HCT116 (cell line): ENCODE results near the gene PPIF. TPM values are rescaled to one million over a fixed set of nuclear protein-coding genes. Genes with fewer than 3 reads are reported as not detected.

Source experiments
- ATAC-seq: fragments of 200-7000 bp; cut with Tn5 transposase; 2 replicates; pipeline ENCODE4 v1.9.1; 2020; ENCODE audit warnings: mild to moderate bottlenecking, moderate library complexity
- BruUV-seq: library from RNA; stranded (reverse); fragments of 400-500 nt; replicated peaks from 2 replicates; lab custom pipeline; 2021; lab: Mats Ljungman, UMichigan
- CTCF ChIA-PET: fragments of 300-600 bp; sonication (Branson Sonifier 250); formaldehyde crosslinking; loops from one replicate; lab custom pipeline; 2021; ENCODE audit warnings: antibody characterized with exemption; lab: Charles Lee
- POLR2A ChIA-PET: fragments of 300-600, 350-600 bp; sonication (Branson Sonifier 250); formaldehyde crosslinking; loops from one replicate; lab custom pipeline; 2021; ENCODE audit warnings: antibody characterized with exemption; lab: Charles Lee
- RAD21 ChIA-PET, 2 experiments: fragments of 300-600 bp; sonication (Branson Sonifier 250); formaldehyde crosslinking; loops; one replicate each; lab custom pipeline; 2023; ENCODE audit warnings: low total read pairs in 2 of 2; ENCODE audit not compliant: uncharacterized antibody in 2 of 2, unreplicated experiment in 2 of 2, low non-redundant PET in 1 of 2; lab: Charles Lee
- DNase-seq: peaks from one replicate; pipeline ENCODE4 v3.0.0-alpha.2; 2010; ENCODE audit warnings: low read depth, low spot score
- H2AFZ ChIP-seq: fragments of 200-600 bp; shearing (Covaris generic), sonication (generic); 2 replicates; pipeline ENCODE4 v1.6.1; 2017; ENCODE audit warnings: low read depth, mixed run types, mixed read lengths, antibody characterized with exemption, low read length; ENCODE audit not compliant: poor library complexity, severe bottlenecking
- H3K27ac ChIP-seq: 2 replicates; pipeline ENCODE4 v1.5.1; 2012; ENCODE audit warnings: low read depth, low read length
- H3K27me3 ChIP-seq: fragments of 200-600 bp; sonication (generic); 2 replicates; pipeline ENCODE4 v1.6.1; 2016; ENCODE audit warnings: mixed run types, low read length, mixed read lengths; ENCODE audit not compliant: insufficient read depth
- H3K36me3 ChIP-seq, 2 experiments: fragments of 200-500 bp in 1 of 2; fragments of 200-600 bp in 1 of 2; sonication (Bioruptor generic) in 1 of 2; sonication (generic) in 1 of 2; 2 replicates each; pipeline versions ENCODE4 v1.5.1 to v1.6.1; 2014 to 2016; ENCODE audit warnings: low read length in 2 of 2, inconsistent platforms in 1 of 2, mixed read lengths in 1 of 2, mixed run types in 1 of 2; ENCODE audit not compliant: insufficient read depth in 2 of 2, control insufficient read depth in 1 of 2
- H3K4me1 ChIP-seq, 2 experiments: fragments of 200-600 bp in 1 of 2; sonication (generic) in 1 of 2; 2 replicates each; pipeline versions ENCODE4 v1.5.1 to v1.6.1; 2012 to 2017; ENCODE audit warnings: low read length in 2 of 2, inconsistent platforms in 1 of 2, mild to moderate bottlenecking in 1 of 2, mixed read lengths in 1 of 2, mixed run types in 1 of 2, moderate library complexity in 1 of 2; ENCODE audit not compliant: insufficient read depth in 2 of 2, control insufficient read depth in 1 of 2
- H3K4me2 ChIP-seq: fragments of 200-600 bp; sonication (generic); 2 replicates; pipeline ENCODE4 v1.6.1; 2017; ENCODE audit warnings: mixed run types, low read length, mixed read lengths
- H3K4me3 ChIP-seq, 2 experiments: fragments of 200-600 bp in 1 of 2; sonication (generic) in 1 of 2; replicated peaks in 1 of 2; 2 replicates each; pipeline ENCODE4 v1.5.1; 2011 to 2016; ENCODE audit warnings: low read length in 2 of 2, control low read depth in 1 of 2, low read depth in 1 of 2, mild to moderate bottlenecking in 1 of 2, mixed read lengths in 1 of 2, mixed run types in 1 of 2
- H3K79me2 ChIP-seq: fragments of 200-600 bp; sonication (generic); 2 replicates; pipeline ENCODE4 v1.6.1; 2017; ENCODE audit warnings: mild to moderate bottlenecking, mixed run types, low read length, moderate library complexity, mixed read lengths; ENCODE audit not compliant: insufficient read depth
- H3K9ac ChIP-seq: fragments of 200-600 bp; sonication (generic); 2 replicates; pipeline ENCODE4 v1.6.1; 2016; ENCODE audit warnings: low read length, mixed read lengths
- H3K9me2 ChIP-seq: fragments of 200-600 bp; sonication (generic), shearing (Covaris generic); 2 replicates; pipeline ENCODE4 v1.6.1; 2017; ENCODE audit warnings: mixed run types, mild to moderate bottlenecking, moderate library complexity; ENCODE audit not compliant: insufficient read depth
- H3K9me3 ChIP-seq, 2 experiments: fragments of 200-500 bp in 1 of 2; fragments of 200-600 bp in 1 of 2; sonication (Bioruptor generic) in 1 of 2; sonication (generic) in 1 of 2; 2 replicates each; pipeline ENCODE4 v1.6.1; 2014 to 2017; ENCODE audit warnings: low read length in 2 of 2, mixed read lengths in 2 of 2, inconsistent platforms in 1 of 2, low read depth in 1 of 2, mild to moderate bottlenecking in 1 of 2, mixed run types in 1 of 2, moderate library complexity in 1 of 2; ENCODE audit not compliant: control insufficient read depth in 1 of 2, insufficient read depth in 1 of 2
- H4K20me1 ChIP-seq: fragments of 200-600 bp; sonication (generic), shearing (Covaris generic); 2 replicates; pipeline ENCODE4 v1.6.1; 2017; ENCODE audit warnings: mixed run types, mild to moderate bottlenecking, moderate library complexity; ENCODE audit not compliant: insufficient read depth
- CBX3 ChIP-seq: IDR thresholded peaks from 2 replicates; pipeline ENCODE4 v1.6.1; 2012; ENCODE audit warnings: low read depth
- CEBPB ChIP-seq: IDR thresholded peaks from 2 replicates; pipeline ENCODE4 v1.6.1; 2012; ENCODE audit warnings: low read depth
- EGR1 ChIP-seq: IDR thresholded peaks from 2 replicates; pipeline ENCODE4 v1.6.1; 2012; ENCODE audit warnings: low read depth
- ELF1 ChIP-seq: IDR thresholded peaks from 2 replicates; pipeline ENCODE4 v1.6.1; 2012; ENCODE audit warnings: low read depth, borderline replicate concordance
- EZH2 ChIP-seq: fragments of 200-600 bp; sonication (generic); IDR thresholded peaks from 2 replicates; pipeline ENCODE4 v1.6.1; 2017; ENCODE audit warnings: antibody characterized with exemption, mixed run types
- EZH2phosphoT487 ChIP-seq: fragments of 200-600 bp; IDR thresholded peaks from 2 replicates; pipeline ENCODE4 v1.6.1; 2018; ENCODE audit warnings: antibody characterized with exemption, borderline replicate concordance
- FOSL1 ChIP-seq: IDR thresholded peaks from 2 replicates; pipeline ENCODE4 v1.6.1; 2012; ENCODE audit warnings: low read depth
- POLR2A ChIP-seq: IDR thresholded peaks from 2 replicates; pipeline ENCODE4 v1.7.0; 2011; ENCODE audit warnings: borderline replicate concordance; ENCODE audit not compliant: insufficient read depth, insufficient read length; ENCODE audit errors: extremely low read depth
- POLR2AphosphoS5 ChIP-seq: IDR thresholded peaks from 2 replicates; pipeline ENCODE4 v1.6.1; 2011; ENCODE audit warnings: mild to moderate bottlenecking, low read depth, low read length, moderate library complexity
- SIN3A ChIP-seq: IDR thresholded peaks from 2 replicates; pipeline ENCODE4 v1.6.1; 2012; ENCODE audit warnings: low read depth
- SRF ChIP-seq: IDR thresholded peaks from 2 replicates; pipeline ENCODE4 v1.6.1; 2012; ENCODE audit warnings: low read depth
- ZBTB33 ChIP-seq: IDR thresholded peaks from 2 replicates; pipeline ENCODE4 v1.6.1; 2011; ENCODE audit warnings: mild to moderate bottlenecking, low read length, moderate library complexity; ENCODE audit not compliant: insufficient replicate concordance; ENCODE audit errors: extremely low read depth
- intact Hi-C: fragments of 100-400 bp; cut with micrococcal nuclease; formaldehyde crosslinking; loops from 2 replicates; pipeline ENCODE4 v1.10.0; 2022
- total RNA-seq: library from RNA; stranded (reverse); gene quantifications from one replicate; pipeline ENCODE4 v1.2.1, GENCODE V29; 2021; ENCODE audit not compliant: unreplicated experiment
- TF ChIP-seq, protein P1 (sequence below), 3 experiments: fragments of 200-600 bp in 1 of 3; sonication (generic) in 1 of 3; IDR thresholded peaks in 2 of 3; conservative IDR thresholded peaks in 1 of 3; 2 replicates each; pipeline ENCODE4 v1.5.1; 2012 to 2017; ENCODE audit warnings: low read depth in 2 of 3, low read length in 2 of 3, antibody characterized with exemption in 1 of 3, borderline replicate concordance in 1 of 3, control low read depth in 1 of 3, mild to moderate bottlenecking in 1 of 3, mixed read lengths in 1 of 3, mixed run types in 1 of 3, moderate library complexity in 1 of 3; ENCODE audit not compliant: insufficient read depth in 1 of 3
- TF ChIP-seq, protein P2 (sequence below): IDR thresholded peaks from 2 replicates; pipeline ENCODE4 v1.6.1; 2012

The PPIF gene
- total RNA-seq, 1 experiment from 2014 or later: 85.0 TPM

GRCh38 chr10:79328737-79329504 lies 18.3 kb upstream of the PPIF start:
- Histone ChIP-seq H3K9me2 (no peaks in the 10 kb centered on the region), H3K4me1 (peaks cover 0 to 38% of the 10 kb centered on the region in 2 experiments; a peak in 2 of 4 replicates), H3K36me3 (no peaks in the 10 kb centered on the region), H3K4me2 (peak overlapping the region; percentile 17), H3K4me3 (no peak overlapping the region), H3K27ac (no peak overlapping the region), H3K27me3 (no peaks in the 10 kb centered on the region), H3K79me2 (no peaks in the 10 kb centered on the region), H3K9me3 (no peaks in the 10 kb centered on the region), H4K20me1 (no peaks in the 10 kb centered on the region), H3K9ac (no peak overlapping the region), H2AFZ (no peak overlapping the region)
- RAD21 ChIA-PET: no interaction called here
- DNase-seq: no peak
- TF ChIP-seq POLR2A (no peak), CBX3 (no peak), FOSL1 (peak; percentile 22; the same call in 1 of the 2 replicates)
- ATAC-seq: peak; percentile 30; the same call in 1 of the 2 replicates
- intact Hi-C loops: no loop called here
- no TSS peak for BruUV-seq
- POLR2A ChIA-PET: no interaction called here
- CTCF ChIA-PET: no interaction called here

- POLR2A ChIA-PET: no interaction called here
- Histone ChIP-seq H3K9me2 (no peaks in the 10 kb centered on the region), H3K27me3 (no peaks in the 10 kb centered on the region), H3K9me3 (no peaks in the 10 kb centered on the region), H2AFZ (no peak overlapping the region), H4K20me1 (no peaks in the 10 kb centered on the region), H3K27ac (no peak overlapping the region), H3K4me2 (peak overlapping the region; percentile 10; the same call in 1 of the 2 replicates), H3K9ac (no peak overlapping the region), H3K4me3 (no peak overlapping the region), H3K36me3 (no peaks in the 10 kb centered on the region), H3K79me2 (no peaks in the 10 kb centered on the region), H3K4me1 (peaks cover 0 to 40% of the 10 kb centered on the region in 2 experiments; a peak in 2 of 4 replicates)
- intact Hi-C loops: no loop called here
- RAD21 ChIA-PET: no interaction called here
- CTCF ChIA-PET: no interaction called here
- peak; percentile 52; the same call in 1 of the 2 replicates for ATAC-seq
- BruUV-seq: no TSS peak
- TF ChIP-seq POLR2AphosphoS5 (no peak), ZBTB33 (no peak), EZH2phosphoT487 (no peak), CEBPB (no peak), SIN3A (no peak), EZH2 (no peak), SRF (no peak), EGR1 (no peak), ELF1 (no peak), FOSL1 (no peak), POLR2A (no peak)
- TF ChIP-seq, protein P1, sequence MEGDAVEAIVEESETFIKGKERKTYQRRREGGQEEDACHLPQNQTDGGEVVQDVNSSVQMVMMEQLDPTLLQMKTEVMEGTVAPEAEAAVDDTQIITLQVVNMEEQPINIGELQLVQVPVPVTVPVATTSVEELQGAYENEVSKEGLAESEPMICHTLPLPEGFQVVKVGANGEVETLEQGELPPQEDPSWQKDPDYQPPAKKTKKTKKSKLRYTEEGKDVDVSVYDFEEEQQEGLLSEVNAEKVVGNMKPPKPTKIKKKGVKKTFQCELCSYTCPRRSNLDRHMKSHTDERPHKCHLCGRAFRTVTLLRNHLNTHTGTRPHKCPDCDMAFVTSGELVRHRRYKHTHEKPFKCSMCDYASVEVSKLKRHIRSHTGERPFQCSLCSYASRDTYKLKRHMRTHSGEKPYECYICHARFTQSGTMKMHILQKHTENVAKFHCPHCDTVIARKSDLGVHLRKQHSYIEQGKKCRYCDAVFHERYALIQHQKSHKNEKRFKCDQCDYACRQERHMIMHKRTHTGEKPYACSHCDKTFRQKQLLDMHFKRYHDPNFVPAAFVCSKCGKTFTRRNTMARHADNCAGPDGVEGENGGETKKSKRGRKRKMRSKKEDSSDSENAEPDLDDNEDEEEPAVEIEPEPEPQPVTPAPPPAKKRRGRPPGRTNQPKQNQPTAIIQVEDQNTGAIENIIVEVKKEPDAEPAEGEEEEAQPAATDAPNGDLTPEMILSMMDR (IDR thresholded peaks at IDR 0.05 in 2 of 3, conservative IDR thresholded peaks at IDR 0.05 in 1 of 3; ENCODE audit: borderline replicate concordance in 1 of 3, insufficient read depth in 1 of 3, low read depth in 2 of 3, low read length in 2 of 3): no peak
- TF ChIP-seq, protein P2, sequence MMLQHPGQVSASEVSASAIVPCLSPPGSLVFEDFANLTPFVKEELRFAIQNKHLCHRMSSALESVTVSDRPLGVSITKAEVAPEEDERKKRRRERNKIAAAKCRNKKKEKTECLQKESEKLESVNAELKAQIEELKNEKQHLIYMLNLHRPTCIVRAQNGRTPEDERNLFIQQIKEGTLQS: no peak
- no peak for DNase-seq
Measured at GRCh38 chr10:79329529-79329928, 17.7 kb upstream of the PPIF start.
